GM18870 (cell line): ENCODE results near the gene MORC3.
"Not testable (repeated sequence)": the region's sequence is repeated elsewhere in the genome, so short reads cannot be mapped to it uniquely, and the experiment has no call there.

Experiments used
- ATAC-seq: cut with Tn5 transposase; IDR thresholded peaks from one replicate; pipeline ENCODE4 v1.9.1; 2021; ENCODE audit warnings: moderate library complexity; ENCODE audit not compliant: unreplicated experiment

The MORC3 gene

GRCh38 chr21:36385233-36386030, 65.4 kb downstream of the MORC3 start, which contains the start of gene CHAF1B:
TSS of gene CHAF1B (plus strand) at chr21:36385392. CDS start at chr21:36386137, 745 bp downstream.
- peak; percentile 55 for ATAC-seq

DNA sequence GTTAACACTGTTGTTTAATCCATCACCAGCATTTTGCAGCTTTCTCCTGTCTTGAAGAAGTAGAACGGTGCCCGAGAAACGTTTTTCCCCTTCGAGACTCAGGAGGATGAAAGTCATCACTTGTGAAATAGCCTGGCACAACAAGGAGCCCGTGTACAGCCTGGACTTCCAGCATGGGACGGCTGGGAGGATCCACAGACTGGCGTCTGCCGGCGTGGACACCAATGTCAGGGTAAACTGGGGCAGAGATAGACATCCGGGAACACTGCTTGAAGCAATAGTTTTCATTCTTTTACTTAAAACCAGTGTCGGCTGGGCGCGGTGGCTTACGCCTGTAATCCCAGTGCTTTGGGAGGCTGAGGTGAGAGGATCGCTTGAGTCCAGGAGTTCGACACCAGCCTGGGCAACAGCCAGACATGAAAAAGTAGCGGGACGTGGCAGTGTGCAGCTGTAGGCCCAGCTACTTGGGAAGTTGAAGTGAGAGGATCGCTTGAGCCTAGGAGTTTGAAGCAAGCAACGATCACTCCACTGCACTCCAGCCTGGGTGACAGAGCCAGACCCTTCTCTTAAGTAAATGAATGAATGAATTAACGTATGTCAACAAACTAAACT, 66.1 kb downstream of the MORC3 start:
- no peak for ATAC-seq

- no peak for ATAC-seq
Measured at GRCh38 chr21:36388096-36388495, 68.1 kb downstream of the MORC3 start.

DNA sequence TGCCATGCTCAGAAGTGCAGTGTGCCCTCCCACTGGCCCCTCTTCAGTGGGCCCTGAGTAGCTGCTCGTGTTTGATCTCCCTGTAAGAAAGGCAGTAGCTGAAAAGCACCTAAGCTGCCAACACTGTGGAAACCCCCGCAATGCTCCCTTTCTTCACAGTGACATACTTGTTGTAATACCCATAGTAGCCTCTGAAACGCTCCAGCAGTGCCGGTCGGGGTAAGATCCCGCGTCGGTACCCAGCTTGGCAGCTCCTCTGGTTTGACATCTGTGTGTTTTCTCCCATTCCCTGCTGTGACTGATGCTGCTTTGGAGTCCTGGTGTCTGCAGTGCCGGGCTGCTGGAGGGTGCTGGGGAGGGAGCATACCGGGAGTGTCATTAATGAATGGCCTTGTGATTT, 68.8 kb downstream of the MORC3 start:
- no peak for ATAC-seq

GRCh38 chr21:36391649-36392048, 71.7 kb downstream of the MORC3 start:
- not testable (repeated sequence) for ATAC-seq

GRCh38 chr21:36395353-36396111, 75.5 kb downstream of the MORC3 start:
- ATAC-seq, result no peak

GRCh38 chr21:36396325-36396724, 76.3 kb downstream of the MORC3 start:
- no peak for ATAC-seq

GRCh38 chr21:36396971-36397370, 77.0 kb downstream of the MORC3 start:
- ATAC-seq, result no peak

DNA sequence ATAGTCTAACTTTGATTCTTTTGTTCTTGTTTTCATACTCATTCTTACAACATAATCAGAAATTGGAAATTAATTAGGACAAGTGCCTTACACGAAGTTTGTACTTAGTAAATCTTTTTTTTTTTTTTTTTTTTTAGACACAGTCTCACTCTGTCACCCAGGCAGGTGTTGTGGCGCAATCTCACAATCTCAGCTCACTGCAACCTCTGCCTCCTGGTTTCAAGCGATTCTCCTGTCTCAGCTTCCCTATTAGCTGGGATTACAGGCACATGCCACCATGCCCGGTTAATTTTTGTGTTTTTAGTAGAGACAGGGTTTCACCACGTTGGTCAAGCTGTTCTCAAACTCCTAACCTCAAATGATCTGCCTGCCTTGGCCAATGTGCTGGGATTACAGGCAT, 77.6 kb downstream of the MORC3 start:
- ATAC-seq, result no peak

- not testable (repeated sequence) for ATAC-seq
Measured at GRCh38 chr21:36399736-36400135, 79.7 kb downstream of the MORC3 start.

- no peak for ATAC-seq
Measured at GRCh38 chr21:36400719-36401118, 80.7 kb downstream of the MORC3 start.

DNA sequence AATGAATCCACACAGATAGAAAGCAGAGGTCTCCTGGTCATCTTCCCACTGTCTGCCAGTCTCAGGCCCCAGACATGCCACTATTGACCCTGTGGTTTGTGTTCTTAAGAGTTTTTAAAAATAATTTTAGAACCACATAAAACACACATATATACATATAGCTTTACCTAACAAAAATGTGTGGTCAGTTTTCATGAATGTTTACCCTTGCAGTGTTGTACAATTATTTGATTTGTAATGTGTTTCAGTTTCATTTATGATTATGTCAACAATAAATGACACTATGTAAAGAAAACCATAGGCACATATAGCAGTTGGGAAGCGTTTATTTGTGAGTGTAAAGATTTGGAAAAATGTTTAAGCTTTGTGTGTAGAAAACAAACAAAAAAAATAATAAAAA, 82.3 kb downstream of the MORC3 start:
- no peak for ATAC-seq

- ATAC-seq, result no peak
Measured at GRCh38 chr21:36403713-36404112, 83.7 kb downstream of the MORC3 start.

DNA sequence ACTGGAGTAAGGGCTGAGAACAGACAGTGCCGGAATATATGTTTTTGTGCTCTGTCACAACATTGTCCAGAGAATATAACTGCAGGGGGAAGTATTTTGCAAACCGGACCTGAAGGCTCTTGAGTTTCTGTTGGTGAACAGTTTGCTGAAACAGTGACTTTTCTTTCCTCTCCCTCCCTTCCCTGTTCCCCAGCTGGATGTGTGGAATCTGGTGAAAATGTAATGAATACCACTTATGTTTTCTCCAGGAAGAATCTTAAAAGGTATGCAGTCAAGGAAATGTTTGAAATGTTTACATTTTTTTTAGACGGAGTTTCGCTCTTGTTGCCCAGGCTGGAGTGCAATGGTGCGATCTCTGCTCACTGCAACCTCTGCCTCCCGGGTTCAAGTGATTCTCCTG, 88.6 kb downstream of the MORC3 start:
- no peak for ATAC-seq

- no peak for ATAC-seq
Measured at GRCh38 chr21:36411301-36411700, 91.3 kb downstream of the MORC3 start.

DNA sequence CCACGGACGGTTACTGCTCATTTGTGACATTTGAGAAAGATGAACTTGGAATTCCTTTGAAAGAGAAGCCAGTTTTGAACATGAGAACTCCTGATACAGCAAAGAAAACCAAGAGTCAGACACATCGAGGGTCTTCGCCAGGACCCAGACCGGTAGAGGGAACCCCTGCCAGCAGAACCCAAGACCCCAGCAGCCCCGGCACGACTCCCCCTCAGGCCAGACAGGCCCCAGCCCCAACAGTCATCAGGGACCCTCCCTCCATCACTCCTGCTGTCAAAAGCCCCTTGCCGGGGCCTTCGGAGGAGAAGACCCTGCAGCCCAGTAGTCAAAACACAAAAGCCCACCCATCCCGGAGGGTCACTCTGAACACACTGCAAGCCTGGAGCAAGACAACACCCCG, 92.9 kb downstream of the MORC3 start:
- no peak for ATAC-seq

DNA sequence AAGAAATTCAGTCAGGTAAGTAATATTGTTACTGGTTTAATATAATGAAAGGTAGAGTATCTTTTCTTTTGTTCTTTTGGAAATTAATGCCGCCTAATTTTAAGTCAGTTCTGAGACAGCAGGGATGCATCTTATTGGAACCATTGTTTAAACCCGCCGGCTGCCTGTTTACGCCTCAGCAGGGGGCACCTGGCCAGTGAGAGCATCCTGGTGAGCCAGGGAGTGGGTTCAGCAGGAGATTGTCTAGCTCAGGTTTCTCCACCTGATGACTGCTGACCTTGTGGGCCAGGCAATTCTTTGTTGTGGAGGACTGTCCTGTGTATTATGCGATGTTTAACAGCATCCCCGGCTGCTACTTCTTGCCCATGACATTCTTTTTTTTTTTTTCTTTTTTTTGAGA, 95.4 kb downstream of the MORC3 start:
- ATAC-seq, result no peak

GRCh38 chr21:36419241-36419640, 99.2 kb downstream of the MORC3 start:
- ATAC-seq, result no peak

- ATAC-seq, result no peak
Measured at GRCh38 chr21:36419996-36420395, 100.0 kb downstream of the MORC3 start.

GRCh38 chr21:36420571-36421339, 100.8 kb downstream of the MORC3 start:
- no peak for ATAC-seq
